Retinal pigment epithelial cell (primary cell): ENCODE measurements around the gene RPLP2.

Source experiments
- DNase-seq: peaks from one replicate; pipeline ENCODE4 v3.0.0-alpha.2; 2010; ENCODE audit warnings: low read depth
- H3K4me3 ChIP-seq: 2 replicates; pipeline ENCODE4 v1.5.1; 2011; ENCODE audit warnings: mild to moderate bottlenecking, low read length, control low read depth, moderate library complexity
- CTCF ChIP-seq: conservative IDR thresholded peaks from 2 replicates; pipeline ENCODE4 v1.5.1; 2011; ENCODE audit warnings: low read depth, low read length, control low read depth, inconsistent platforms

The RPLP2 gene

GRCh38 chr11:844693-845644, 35.2 kb downstream of the RPLP2 start:
- peak overlapping the region; percentile 93 for H3K4me3 ChIP-seq
- no peak for TF ChIP-seq CTCF
- peak; percentile 91 for DNase-seq

- no peak for TF ChIP-seq CTCF
- no peak overlapping the region for H3K4me3 ChIP-seq
- no peak for DNase-seq
Observed at GRCh38 chr11:845872-846495, 36.2 kb downstream of the RPLP2 start.

- DNase-seq: no peak
- no peak overlapping the region for H3K4me3 ChIP-seq
- TF ChIP-seq CTCF: no peak
Observed at GRCh38 chr11:846496-847098, 36.8 kb downstream of the RPLP2 start.

- no peak for TF ChIP-seq CTCF
Observed at GRCh38 chr11:847876-848275, 38.1 kb downstream of the RPLP2 start.

GRCh38 chr11:848380-848931, 38.7 kb downstream of the RPLP2 start:
- TF ChIP-seq CTCF: peak; percentile 95
- H3K4me3 ChIP-seq: no peak overlapping the region

More at GRCh38 chr11:847876-848275, 38.1 kb downstream of the RPLP2 start:
- DNase-seq: no peak
- no peak overlapping the region for H3K4me3 ChIP-seq

GRCh38 chr11:849104-849824, 39.5 kb downstream of the RPLP2 start:
- DNase-seq: no peak

More at GRCh38 chr11:848380-848931, 38.7 kb downstream of the RPLP2 start:
- no peak for DNase-seq

More at GRCh38 chr11:849104-849824, 39.5 kb downstream of the RPLP2 start:
- TF ChIP-seq CTCF: no peak
- peak overlapping the region; percentile 56 for H3K4me3 ChIP-seq
